ENCODE measurements around the gene MB21D2. TPM values are rescaled to one million over a fixed set of nuclear protein-coding genes. Genes with fewer than 3 reads are reported as not detected.

Gene MB21D2
- total and polyA plus RNA-seq, 2 experiments from 2014 or later: 8.1 to 35.9 TPM

DNA sequence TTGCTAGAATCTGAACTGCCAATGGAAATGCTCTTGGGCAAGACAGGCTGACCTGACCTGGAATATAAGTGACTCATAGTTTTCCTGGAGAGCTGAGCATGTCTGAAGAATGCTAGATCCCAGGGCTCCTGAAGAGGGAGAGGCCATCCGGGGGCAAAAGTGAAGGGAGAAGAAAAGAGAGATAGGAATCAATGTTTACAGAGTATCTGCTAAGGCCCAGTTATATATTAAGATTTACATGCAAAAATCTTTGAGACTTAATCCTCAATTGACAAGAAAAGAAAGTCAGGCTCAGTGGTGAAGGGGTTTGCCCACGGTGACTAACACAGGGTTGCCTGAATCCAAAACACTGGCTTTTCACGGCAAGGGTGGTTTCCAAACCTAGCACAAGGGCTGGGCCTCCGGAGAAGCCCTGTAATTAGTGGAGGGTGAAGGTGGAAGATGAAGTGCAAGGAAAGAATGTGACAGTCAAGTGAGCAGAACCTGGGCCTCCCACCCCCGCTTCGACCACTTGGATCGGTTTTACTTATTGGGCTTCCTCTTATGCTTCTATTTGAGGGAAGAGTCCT is 98.6 kb downstream of the MB21D2 start (continued):
- no peak for TF ChIP-seq ZNF462 (CRISPR knock-in tag; IDR thresholded peaks at IDR 0.05)
- TF ChIP-seq NANOG (IDR thresholded peaks at IDR 0.05; ENCODE audit: borderline replicate concordance): no peak
- TF ChIP-seq EZH2phosphoT487 (IDR thresholded peaks at IDR 0.05; ENCODE audit: unreplicated experiment): no peak
- TF ChIP-seq, protein P1, sequence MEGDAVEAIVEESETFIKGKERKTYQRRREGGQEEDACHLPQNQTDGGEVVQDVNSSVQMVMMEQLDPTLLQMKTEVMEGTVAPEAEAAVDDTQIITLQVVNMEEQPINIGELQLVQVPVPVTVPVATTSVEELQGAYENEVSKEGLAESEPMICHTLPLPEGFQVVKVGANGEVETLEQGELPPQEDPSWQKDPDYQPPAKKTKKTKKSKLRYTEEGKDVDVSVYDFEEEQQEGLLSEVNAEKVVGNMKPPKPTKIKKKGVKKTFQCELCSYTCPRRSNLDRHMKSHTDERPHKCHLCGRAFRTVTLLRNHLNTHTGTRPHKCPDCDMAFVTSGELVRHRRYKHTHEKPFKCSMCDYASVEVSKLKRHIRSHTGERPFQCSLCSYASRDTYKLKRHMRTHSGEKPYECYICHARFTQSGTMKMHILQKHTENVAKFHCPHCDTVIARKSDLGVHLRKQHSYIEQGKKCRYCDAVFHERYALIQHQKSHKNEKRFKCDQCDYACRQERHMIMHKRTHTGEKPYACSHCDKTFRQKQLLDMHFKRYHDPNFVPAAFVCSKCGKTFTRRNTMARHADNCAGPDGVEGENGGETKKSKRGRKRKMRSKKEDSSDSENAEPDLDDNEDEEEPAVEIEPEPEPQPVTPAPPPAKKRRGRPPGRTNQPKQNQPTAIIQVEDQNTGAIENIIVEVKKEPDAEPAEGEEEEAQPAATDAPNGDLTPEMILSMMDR (conservative IDR thresholded peaks at IDR 0.05; ENCODE audit: low read depth in 2 of 2): no peak
- no peak for TF ChIP-seq EZH2 (IDR thresholded peaks at IDR 0.05; ENCODE audit: low read depth, unreplicated experiment)
- TF ChIP-seq, protein P2, sequence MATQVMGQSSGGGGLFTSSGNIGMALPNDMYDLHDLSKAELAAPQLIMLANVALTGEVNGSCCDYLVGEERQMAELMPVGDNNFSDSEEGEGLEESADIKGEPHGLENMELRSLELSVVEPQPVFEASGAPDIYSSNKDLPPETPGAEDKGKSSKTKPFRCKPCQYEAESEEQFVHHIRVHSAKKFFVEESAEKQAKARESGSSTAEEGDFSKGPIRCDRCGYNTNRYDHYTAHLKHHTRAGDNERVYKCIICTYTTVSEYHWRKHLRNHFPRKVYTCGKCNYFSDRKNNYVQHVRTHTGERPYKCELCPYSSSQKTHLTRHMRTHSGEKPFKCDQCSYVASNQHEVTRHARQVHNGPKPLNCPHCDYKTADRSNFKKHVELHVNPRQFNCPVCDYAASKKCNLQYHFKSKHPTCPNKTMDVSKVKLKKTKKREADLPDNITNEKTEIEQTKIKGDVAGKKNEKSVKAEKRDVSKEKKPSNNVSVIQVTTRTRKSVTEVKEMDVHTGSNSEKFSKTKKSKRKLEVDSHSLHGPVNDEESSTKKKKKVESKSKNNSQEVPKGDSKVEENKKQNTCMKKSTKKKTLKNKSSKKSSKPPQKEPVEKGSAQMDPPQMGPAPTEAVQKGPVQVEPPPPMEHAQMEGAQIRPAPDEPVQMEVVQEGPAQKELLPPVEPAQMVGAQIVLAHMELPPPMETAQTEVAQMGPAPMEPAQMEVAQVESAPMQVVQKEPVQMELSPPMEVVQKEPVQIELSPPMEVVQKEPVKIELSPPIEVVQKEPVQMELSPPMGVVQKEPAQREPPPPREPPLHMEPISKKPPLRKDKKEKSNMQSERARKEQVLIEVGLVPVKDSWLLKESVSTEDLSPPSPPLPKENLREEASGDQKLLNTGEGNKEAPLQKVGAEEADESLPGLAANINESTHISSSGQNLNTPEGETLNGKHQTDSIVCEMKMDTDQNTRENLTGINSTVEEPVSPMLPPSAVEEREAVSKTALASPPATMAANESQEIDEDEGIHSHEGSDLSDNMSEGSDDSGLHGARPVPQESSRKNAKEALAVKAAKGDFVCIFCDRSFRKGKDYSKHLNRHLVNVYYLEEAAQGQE (IDR thresholded peaks at IDR 0.05; ENCODE audit: unreplicated experiment): no peak
- no peak for TF ChIP-seq CREB1 (CRISPR knock-in tag; IDR thresholded peaks at IDR 0.05; ENCODE audit: low read depth)
- TF ChIP-seq JUNB (IDR thresholded peaks at IDR 0.05; ENCODE audit: unreplicated experiment): no peak
- no peak for TF ChIP-seq ZNF331 (CRISPR knock-in tag; IDR thresholded peaks at IDR 0.05; ENCODE audit: low read depth)
- TF ChIP-seq POLR2AphosphoS5 (IDR thresholded peaks at IDR 0.05; ENCODE audit: low read depth): no peak

Measured in GM23338 (cell line).